Gastroesophageal sphincter (tissue), 3 donors: ENCODE data around the gene TARDBP.

ENCODE experiments used
- POLR2A ChIP-seq, 2 donors: fragments of 450-650 bp; IDR thresholded peaks; one replicate each; pipeline ENCODE4 v1.6.1; 2017; ENCODE audit warnings: antibody characterized with exemption in 2 of 2, mild to moderate bottlenecking in 2 of 2, moderate library complexity in 1 of 2
- POLR2AphosphoS5 ChIP-seq: sonication (generic); formaldehyde crosslinking; IDR thresholded peaks from one replicate; pipeline ENCODE4 v1.6.1; 2017; ENCODE audit warnings: antibody characterized with exemption
- TF ChIP-seq, protein P1 (sequence below), 4 experiments: fragments of 200-600 bp in 2 of 4; fragments of 450-650 bp in 2 of 4; sonication (generic) in 1 of 4; IDR thresholded peaks; one replicate each; pipeline ENCODE4 v1.5.1; 2017 to 2019; ENCODE audit warnings: antibody characterized with exemption in 4 of 4, mild to moderate bottlenecking in 2 of 4, moderate library complexity in 2 of 4

DNA sequence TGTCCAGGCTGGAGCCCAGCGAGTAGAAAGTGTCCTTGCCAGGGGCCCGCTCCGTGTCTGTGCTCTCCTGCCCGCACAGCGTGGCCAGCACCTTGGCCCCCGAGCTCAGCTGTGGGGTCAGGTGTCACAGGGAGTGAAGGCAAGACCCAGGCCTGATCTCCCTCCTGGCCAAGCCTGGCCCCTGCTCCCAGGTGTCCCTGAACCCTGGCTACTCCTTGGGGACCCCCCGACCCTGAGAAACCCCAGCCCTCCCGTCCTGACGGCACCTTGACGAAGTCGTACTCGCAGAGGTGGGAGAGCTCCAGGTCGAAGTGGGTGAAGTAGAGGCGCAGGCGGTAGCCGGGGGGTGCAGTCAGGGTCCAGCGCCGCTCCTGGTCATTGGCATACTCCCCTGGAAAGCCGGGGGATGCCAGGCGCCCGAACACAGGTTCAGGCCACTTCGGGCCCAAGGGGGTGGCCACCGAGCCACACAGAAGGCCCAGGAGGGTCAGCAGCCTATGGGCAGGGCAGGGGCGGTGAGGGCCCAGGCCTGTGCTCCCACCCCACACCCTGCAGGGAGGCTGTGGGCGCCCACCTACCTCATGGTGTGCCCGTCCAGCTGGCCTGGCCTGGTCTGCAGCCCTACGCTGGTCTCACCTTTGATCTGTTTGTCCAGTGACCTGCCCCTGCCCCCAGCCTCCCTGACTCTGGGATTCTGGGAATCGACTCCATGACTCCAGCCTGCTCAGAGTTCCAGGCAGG is 34.3 kb downstream of the TARDBP start, which contains the start of gene MASP2:
- TF ChIP-seq, protein P1, sequence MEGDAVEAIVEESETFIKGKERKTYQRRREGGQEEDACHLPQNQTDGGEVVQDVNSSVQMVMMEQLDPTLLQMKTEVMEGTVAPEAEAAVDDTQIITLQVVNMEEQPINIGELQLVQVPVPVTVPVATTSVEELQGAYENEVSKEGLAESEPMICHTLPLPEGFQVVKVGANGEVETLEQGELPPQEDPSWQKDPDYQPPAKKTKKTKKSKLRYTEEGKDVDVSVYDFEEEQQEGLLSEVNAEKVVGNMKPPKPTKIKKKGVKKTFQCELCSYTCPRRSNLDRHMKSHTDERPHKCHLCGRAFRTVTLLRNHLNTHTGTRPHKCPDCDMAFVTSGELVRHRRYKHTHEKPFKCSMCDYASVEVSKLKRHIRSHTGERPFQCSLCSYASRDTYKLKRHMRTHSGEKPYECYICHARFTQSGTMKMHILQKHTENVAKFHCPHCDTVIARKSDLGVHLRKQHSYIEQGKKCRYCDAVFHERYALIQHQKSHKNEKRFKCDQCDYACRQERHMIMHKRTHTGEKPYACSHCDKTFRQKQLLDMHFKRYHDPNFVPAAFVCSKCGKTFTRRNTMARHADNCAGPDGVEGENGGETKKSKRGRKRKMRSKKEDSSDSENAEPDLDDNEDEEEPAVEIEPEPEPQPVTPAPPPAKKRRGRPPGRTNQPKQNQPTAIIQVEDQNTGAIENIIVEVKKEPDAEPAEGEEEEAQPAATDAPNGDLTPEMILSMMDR (IDR thresholded peaks at IDR 0.05): no peak
- no peak for TF ChIP-seq POLR2A (IDR thresholded peaks at IDR 0.05)
- TF ChIP-seq POLR2AphosphoS5: no peak
